ENCODE data around the gene SETD1B.
"Not testable (repeated sequence)": the region's sequence is repeated elsewhere in the genome, so short reads cannot be mapped to it uniquely, and the experiment has no call there.

SETD1B gene

GRCh38 chr12:121780429-121780828, 23.4 kb upstream of the SETD1B start:
- DNase-seq, result no peak

- DNase-seq, result no peak
Measured at GRCh38 chr12:121781484-121781997, 22.3 kb upstream of the SETD1B start.

- no peak for DNase-seq
Measured at GRCh38 chr12:121781998-121782979, 21.5 kb upstream of the SETD1B start.

- DNase-seq, result no peak
Measured at GRCh38 chr12:121783766-121784165, 20.0 kb upstream of the SETD1B start.

- no peak for DNase-seq
Measured at GRCh38 chr12:121784460-121784859, 19.3 kb upstream of the SETD1B start.

- no peak for DNase-seq
Measured at GRCh38 chr12:121786440-121786825, 17.4 kb upstream of the SETD1B start.

- DNase-seq, result no peak
Measured at GRCh38 chr12:121787063-121788025, 16.5 kb upstream of the SETD1B start.

- DNase-seq, result no peak
Measured at GRCh38 chr12:121788176-121788818, 15.5 kb upstream of the SETD1B start.

GRCh38 chr12:121789233-121789781, 14.5 kb upstream of the SETD1B start:
- no peak for DNase-seq

GRCh38 chr12:121789800-121790728, 13.7 kb upstream of the SETD1B start:
- DNase-seq, result no peak

- not testable (repeated sequence) for DNase-seq
Measured at GRCh38 chr12:121790785-121791184, 13.0 kb upstream of the SETD1B start.

- no peak for DNase-seq
Measured at GRCh38 chr12:121791671-121792551, 11.9 kb upstream of the SETD1B start.

- DNase-seq, result peak; percentile 67
Measured at GRCh38 chr12:121792607-121793439, 11.0 kb upstream of the SETD1B start.

- peak; percentile 73 for DNase-seq
Measured at GRCh38 chr12:121793440-121793837, 10.4 kb upstream of the SETD1B start, which contains the start of gene RHOF. TSS of gene RHOF (minus strand) at chr12:121793688. CDS start at chr12:121793633, 55 bp downstream.

GRCh38 chr12:121793838-121794533, 9.8 kb upstream of the SETD1B start:
- peak; percentile 98 for DNase-seq

- DNase-seq, result no peak
Measured at GRCh38 chr12:121794534-121795033, 9.2 kb upstream of the SETD1B start.

All from right kidney (tissue), 1 donor.